DOHH2 (cell line): Measurements from ENCODE around the gene LDLRAD1.

Experiments
- H3F3A ChIP-seq: fragments of 200-600 bp; sonication (generic), shearing (Covaris generic); 2 replicates; pipeline ENCODE4 v1.6.0; 2016; ENCODE audit warnings: antibody characterized with exemption, mild to moderate bottlenecking; ENCODE audit not compliant: control insufficient read depth, insufficient read depth
- H3K27ac ChIP-seq: fragments of 200-600 bp; sonication (generic); 2 replicates; pipeline ENCODE4 v1.5.1; 2014; ENCODE audit warnings: low read depth, mild to moderate bottlenecking, low read length, moderate library complexity
- H3K27me3 ChIP-seq: fragments of 200-600 bp; sonication (generic); 2 replicates; pipeline ENCODE4 v1.6.1; 2014; ENCODE audit warnings: mild to moderate bottlenecking, low read length, mixed read lengths; ENCODE audit not compliant: control insufficient read depth
- H3K36me3 ChIP-seq: fragments of 200-600 bp; sonication (generic); 2 replicates; pipeline ENCODE4 v1.6.1; 2014; ENCODE audit warnings: mild to moderate bottlenecking, low read length, moderate library complexity, mixed read lengths; ENCODE audit not compliant: control insufficient read depth
- H3K4me1 ChIP-seq: fragments of 200-600 bp; sonication (generic); 2 replicates; pipeline ENCODE4 v1.6.1; 2014; ENCODE audit warnings: mild to moderate bottlenecking, low read length, mixed read lengths; ENCODE audit not compliant: control insufficient read depth
- H3K4me2 ChIP-seq: fragments of 200-600 bp; sonication (generic); 2 replicates; pipeline ENCODE4 v1.6.0; 2014; ENCODE audit warnings: mild to moderate bottlenecking, low read length, moderate library complexity
- H3K4me3 ChIP-seq: fragments of 200-600 bp; sonication (generic); 2 replicates; pipeline ENCODE4 v1.5.1; 2014; ENCODE audit warnings: mild to moderate bottlenecking, low read length, mixed read lengths
- H3K79me2 ChIP-seq: fragments of 200-600 bp; sonication (generic); 2 replicates; pipeline ENCODE4 v1.6.1; 2014; ENCODE audit warnings: mild to moderate bottlenecking, low read length, mixed read lengths; ENCODE audit not compliant: control insufficient read depth
- H3K9me2 ChIP-seq: fragments of 200-600 bp; sonication (generic); replicated peaks from 2 replicates; pipeline ENCODE4 v1.6.1; 2014; ENCODE audit warnings: mild to moderate bottlenecking, low read length, mixed read lengths; ENCODE audit not compliant: control insufficient read depth
- H3K9me3 ChIP-seq: fragments of 200-600 bp; sonication (generic); 2 replicates; pipeline ENCODE4 v1.6.1; 2014; ENCODE audit warnings: antibody characterized with exemption, low read length, mixed read lengths; ENCODE audit not compliant: control insufficient read depth, insufficient read depth
- H4K20me1 ChIP-seq: fragments of 200-600 bp; sonication (generic); 2 replicates; pipeline ENCODE4 v1.6.0; 2014; ENCODE audit warnings: low read depth, mild to moderate bottlenecking, antibody characterized with exemption, low read length, moderate library complexity; ENCODE audit not compliant: control insufficient read depth, insufficient read depth
- CTCF ChIP-seq: fragments of 200-600 bp; sonication (generic); IDR thresholded peaks from one replicate; pipeline ENCODE4 v1.5.1; 2014; ENCODE audit warnings: antibody characterized with exemption, mild to moderate bottlenecking, low read depth, low read length; ENCODE audit not compliant: poor library complexity, severe bottlenecking
- EZH2phosphoT487 ChIP-seq: fragments of 200-600 bp; sonication (generic); IDR thresholded peaks from 2 replicates; pipeline ENCODE4 v1.6.1; 2017; ENCODE audit warnings: borderline replicate concordance, mild to moderate bottlenecking, antibody characterized with exemption, low read length, moderate library complexity, mixed read lengths

Gene LDLRAD1

DNA sequence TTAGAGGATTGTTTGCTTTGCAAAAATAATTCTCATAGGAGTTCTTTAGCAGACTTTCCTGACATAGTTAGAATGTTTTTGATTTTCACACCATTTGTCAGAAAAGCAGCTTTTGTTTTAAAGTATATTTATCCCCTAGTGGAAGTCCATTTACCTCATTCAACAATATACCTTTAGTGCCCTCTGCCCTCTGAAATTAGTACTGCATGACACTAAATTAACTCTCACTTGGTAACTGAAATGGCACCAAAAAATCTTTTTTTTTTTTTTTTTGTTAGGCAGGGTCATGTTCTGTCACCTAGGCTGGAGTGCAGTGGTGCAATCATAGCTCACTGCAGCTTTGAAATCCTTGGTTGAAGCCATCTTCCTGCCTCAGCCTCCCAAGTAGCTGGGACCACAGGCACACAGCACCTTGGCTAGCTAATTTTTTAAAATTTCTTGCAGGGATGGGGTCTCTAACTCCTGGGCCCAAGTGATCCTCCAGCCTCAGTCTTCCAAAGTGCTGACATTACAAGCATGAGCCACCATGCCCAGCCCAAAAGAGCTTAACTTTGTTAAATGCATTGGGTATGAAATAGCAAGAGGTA is 58.2 kb downstream of the LDLRAD1 start:
- no peaks in the 10 kb centered on the region for H3K9me2 ChIP-seq
- no peak overlapping the region for H3K27ac ChIP-seq
- H3K36me3 ChIP-seq, result peaks cover 65% of the 10 kb centered on the region
- H3K9me3 ChIP-seq, result no peaks in the 10 kb centered on the region
- H3K4me1 ChIP-seq, result no peaks in the 10 kb centered on the region
- H3K27me3 ChIP-seq, result no peaks in the 10 kb centered on the region
- H4K20me1 ChIP-seq, result no peaks in the 10 kb centered on the region
- no peaks in the 10 kb centered on the region for H3K79me2 ChIP-seq
- TF ChIP-seq EZH2phosphoT487 (no peak), CTCF (peak; percentile 67)
- H3F3A ChIP-seq, result no peaks in the 10 kb centered on the region
- H3K4me2 ChIP-seq, result no peak overlapping the region
- H3K4me3 ChIP-seq, result no peak overlapping the region
